GM13977 (cell line): ENCODE measurements around the gene MCU.
"Not testable (repeated sequence)": the region's sequence is repeated elsewhere in the genome, so short reads cannot be mapped to it uniquely, and the experiment has no call there.

ENCODE experiments used
- DNase-seq: peaks from one replicate; pipeline ENCODE4 v3.0.0; 2012; ENCODE audit warnings: low spot score
- in situ Hi-C: fragments of 300-500 bp; cut with MboI; formaldehyde crosslinking; loops from one replicate; pipeline ENCODE4 v1.12.0; 2022; ENCODE audit warnings: low sequenced_read_pairs, low pct_unique_long_range_greater_than_20kb, mixed read lengths, inconsistent platforms; ENCODE audit not compliant: unreplicated experiment
- TF ChIP-seq, protein P1 (sequence below): IDR thresholded peaks from 2 replicates; pipeline ENCODE4 v1.5.1; 2012; ENCODE audit warnings: mild to moderate bottlenecking, control low read depth; ENCODE audit not compliant: insufficient read depth; ENCODE audit errors: extremely low read depth, missing control alignments

The MCU gene

DNA sequence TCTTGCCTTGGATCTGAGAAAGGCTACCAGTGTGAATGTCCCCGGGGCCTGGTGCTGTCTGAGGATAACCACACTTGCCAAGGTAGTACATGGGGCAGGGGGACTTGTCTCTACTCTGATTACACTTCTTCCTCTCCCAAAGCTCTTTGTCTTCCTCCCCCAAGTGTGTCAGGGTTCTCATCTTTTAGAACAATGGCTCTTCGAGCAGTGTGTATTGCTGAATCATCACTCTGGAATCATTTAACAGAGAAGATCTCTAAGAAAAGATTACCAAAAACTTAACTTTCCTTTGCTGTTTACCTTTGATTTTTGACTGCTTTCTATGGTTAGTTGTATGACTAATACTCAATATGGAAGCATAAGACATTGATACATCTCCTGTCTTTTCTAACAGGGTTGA lies 219.8 kb downstream of the MCU start:
- in situ Hi-C loops, result no loop called here
- no peak for DNase-seq
- TF ChIP-seq, protein P1, sequence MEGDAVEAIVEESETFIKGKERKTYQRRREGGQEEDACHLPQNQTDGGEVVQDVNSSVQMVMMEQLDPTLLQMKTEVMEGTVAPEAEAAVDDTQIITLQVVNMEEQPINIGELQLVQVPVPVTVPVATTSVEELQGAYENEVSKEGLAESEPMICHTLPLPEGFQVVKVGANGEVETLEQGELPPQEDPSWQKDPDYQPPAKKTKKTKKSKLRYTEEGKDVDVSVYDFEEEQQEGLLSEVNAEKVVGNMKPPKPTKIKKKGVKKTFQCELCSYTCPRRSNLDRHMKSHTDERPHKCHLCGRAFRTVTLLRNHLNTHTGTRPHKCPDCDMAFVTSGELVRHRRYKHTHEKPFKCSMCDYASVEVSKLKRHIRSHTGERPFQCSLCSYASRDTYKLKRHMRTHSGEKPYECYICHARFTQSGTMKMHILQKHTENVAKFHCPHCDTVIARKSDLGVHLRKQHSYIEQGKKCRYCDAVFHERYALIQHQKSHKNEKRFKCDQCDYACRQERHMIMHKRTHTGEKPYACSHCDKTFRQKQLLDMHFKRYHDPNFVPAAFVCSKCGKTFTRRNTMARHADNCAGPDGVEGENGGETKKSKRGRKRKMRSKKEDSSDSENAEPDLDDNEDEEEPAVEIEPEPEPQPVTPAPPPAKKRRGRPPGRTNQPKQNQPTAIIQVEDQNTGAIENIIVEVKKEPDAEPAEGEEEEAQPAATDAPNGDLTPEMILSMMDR, result no peak

DNA sequence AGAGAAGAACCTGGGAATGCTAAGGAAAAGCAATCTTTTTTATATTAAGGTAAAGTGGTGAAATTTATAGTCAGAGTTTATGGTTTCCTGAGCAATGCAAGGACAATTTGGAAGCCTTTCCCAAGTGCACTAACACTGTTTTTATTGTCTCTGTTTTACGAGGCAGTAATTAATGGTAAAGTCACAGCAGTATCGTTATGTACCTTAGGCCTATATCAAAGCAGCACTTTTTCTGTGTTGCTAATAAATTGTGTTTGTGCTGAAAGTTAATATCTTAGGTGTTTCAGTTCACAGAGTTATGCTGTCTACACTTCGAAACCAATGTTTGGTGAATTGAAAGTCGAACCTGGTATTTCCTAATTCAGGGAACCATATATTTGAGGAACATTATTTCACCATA lies 220.8 kb downstream of the MCU start:
- DNase-seq, result no peak
- in situ Hi-C loops, result no loop called here
- TF ChIP-seq, protein P1, result no peak

DNA sequence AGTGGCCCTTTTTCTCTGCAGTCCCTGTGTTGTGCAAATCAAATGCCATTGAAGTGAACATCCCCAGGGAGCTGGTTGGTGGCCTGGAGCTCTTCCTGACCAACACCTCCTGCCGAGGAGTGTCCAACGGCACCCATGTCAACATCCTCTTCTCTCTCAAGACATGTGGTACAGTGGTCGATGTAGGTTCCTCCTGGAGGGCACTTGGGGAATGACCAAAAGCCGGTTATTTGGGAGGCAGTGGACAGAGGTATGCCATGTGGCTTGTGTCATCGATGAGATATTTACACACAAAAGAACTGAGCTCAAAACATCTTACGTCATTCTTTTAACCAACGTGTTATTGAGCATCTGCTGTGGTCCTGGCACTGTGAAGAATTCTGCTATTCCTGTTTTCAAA lies 221.3 kb downstream of the MCU start:
- TF ChIP-seq, protein P1, result no peak
- no peak for DNase-seq
- in situ Hi-C loops, result no loop called here

DNA sequence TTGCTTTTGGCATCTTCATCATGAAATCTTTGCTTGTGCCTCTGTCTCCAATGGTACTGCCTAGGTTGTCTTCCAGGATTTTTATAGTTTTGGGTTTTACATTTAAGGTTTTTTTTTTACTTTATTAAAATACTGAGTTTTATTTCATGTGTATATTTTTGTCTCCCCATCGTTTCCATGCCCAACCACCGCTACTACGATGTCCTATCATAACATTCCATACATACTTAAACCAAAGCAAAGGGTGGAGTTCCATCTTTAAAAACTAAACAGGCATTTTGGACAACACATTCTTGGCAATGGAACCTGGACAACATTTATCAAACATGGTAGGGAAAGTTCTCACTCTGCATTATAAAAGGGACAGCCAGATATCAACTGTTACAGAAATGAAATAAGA lies 225.3 kb downstream of the MCU start:
- in situ Hi-C loops, DNase-seq: not testable (repeated sequence)

DNA sequence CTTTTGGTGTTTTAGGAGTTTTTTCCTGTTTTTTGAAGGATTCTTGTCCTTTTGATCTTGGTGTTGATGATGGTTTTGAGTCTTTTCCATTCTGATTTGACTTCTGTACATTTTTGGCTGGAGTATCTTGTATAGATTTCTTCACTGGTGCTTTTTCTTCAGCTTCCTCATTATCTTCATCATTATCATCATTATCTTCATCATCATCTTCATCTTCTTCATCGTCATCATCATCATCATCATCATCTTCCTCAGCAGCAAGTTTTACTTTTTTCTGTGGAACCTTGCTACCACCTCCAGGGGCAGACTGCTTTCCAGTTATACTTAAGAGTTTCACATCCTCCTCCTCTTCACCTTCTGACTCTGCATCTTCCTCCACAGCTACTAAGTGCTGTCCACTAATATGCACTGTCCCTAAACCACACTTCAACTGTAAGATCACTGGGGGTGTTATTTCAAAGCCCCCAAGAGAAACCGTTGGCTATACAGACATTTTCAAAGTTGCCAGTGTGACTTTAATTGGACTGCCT lies 225.9 kb downstream of the MCU start:
- DNase-seq, result not testable (repeated sequence)
- TF ChIP-seq, protein P1, result peak; percentile 8

DNA sequence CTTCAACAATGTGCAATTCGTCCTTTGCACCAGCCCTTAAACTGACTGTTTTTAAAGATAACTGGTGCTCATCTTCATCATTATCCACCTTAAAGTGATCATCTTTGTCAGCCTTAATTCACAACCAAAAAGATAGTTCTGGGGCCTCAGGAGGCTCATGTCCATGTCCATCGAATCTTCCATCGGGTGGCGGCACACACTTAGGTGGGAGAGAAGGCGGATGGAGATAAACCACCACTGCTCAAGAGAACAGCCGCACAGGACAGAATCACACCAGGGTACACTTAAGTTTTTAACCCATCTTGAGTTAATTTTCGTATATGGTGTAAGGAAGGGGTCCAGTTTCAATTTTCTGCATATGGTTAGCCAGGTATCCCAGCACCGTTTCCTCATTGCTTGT lies 226.4 kb downstream of the MCU start:
- TF ChIP-seq, protein P1, result no peak

More for the DNA sequence above, 225.9 kb downstream of the MCU start:
- in situ Hi-C loops, result not testable (repeated sequence)

DNA sequence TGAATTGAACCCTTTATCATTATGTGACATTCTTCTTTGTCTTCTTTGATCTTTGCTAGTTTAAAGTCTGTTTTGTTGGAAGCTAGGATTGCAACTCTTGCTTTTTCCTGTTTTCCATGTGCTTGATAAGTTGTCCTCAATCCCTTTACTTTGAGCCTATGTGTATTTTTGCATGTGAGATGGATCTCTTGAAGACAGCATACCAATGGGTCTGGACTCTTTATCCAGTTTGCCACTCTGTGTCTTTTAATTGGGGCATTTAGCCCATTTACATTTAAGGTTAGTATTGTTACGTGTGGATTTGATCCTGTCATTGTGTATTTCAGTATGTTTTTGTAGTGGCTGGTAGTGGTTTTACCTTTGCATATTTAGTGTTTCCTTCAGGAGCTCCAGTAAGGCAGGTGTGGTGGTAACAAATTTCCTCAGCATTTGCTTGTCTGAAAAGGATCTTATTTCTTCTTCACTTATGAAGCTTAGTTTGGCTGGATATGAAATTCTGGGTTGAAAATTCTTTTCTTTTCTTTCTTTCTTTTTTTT lies 229.3 kb downstream of the MCU start:
- in situ Hi-C loops, DNase-seq: not testable (repeated sequence)

More for the DNA sequence above, 226.4 kb downstream of the MCU start:
- in situ Hi-C loops, result no loop called here
- DNase-seq, result no peak

DNA sequence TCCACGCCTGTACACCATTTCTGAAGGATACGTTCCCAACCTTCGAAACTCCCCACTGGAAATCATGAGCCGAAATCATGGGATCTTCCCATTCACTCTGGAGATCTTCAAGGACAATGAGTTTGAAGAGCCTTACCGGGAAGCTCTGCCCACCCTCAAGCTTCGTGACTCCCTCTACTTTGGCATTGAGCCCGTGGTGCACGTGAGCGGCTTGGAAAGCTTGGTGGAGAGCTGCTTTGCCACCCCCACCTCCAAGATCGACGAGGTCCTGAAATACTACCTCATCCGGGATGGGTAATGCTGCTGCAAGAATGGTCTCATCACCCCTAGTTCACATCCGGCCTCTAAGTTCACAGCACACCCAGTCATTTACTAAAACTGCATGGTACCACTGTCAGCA lies 232.4 kb downstream of the MCU start:
- in situ Hi-C loops, result no loop called here
- DNase-seq, result no peak
- TF ChIP-seq, protein P1, result no peak
